ENCODE data around the gene ARFGAP2.
"Not testable (repeated sequence)": the region's sequence is repeated elsewhere in the genome, so short reads cannot be mapped to it uniquely, and the experiment has no call there.

ARFGAP2 gene

GRCh38 chr11:47125083-47125482, 51.6 kb downstream of the ARFGAP2 start:
- no peak for TF ChIP-seq JUND (IDR thresholded peaks at IDR 0.05; ENCODE audit: low read depth)
- no peak for DNase-seq (ENCODE audit: low read depth in 1 of 2, low spot score in 1 of 2)
- in situ Hi-C loops (cut with HindIII; ENCODE audit: low pct_unique_long_range_greater_than_20kb, low sequenced_read_pairs), result no loop called here

GRCh38 chr11:47124675-47125074, 52.0 kb downstream of the ARFGAP2 start:
- no peak for DNase-seq (ENCODE audit: low read depth in 1 of 2, low spot score in 1 of 2)
- in situ Hi-C loops (cut with HindIII; ENCODE audit: low pct_unique_long_range_greater_than_20kb, low sequenced_read_pairs), result no loop called here
- no peak for TF ChIP-seq JUND (IDR thresholded peaks at IDR 0.05; ENCODE audit: low read depth)

GRCh38 chr11:47123094-47123493, 53.6 kb downstream of the ARFGAP2 start:
- in situ Hi-C loops (cut with HindIII; ENCODE audit: low pct_unique_long_range_greater_than_20kb, low sequenced_read_pairs), result no loop called here
- no peak for DNase-seq (ENCODE audit: low read depth in 1 of 2, low spot score in 1 of 2)
- no peak for TF ChIP-seq JUND (IDR thresholded peaks at IDR 0.05; ENCODE audit: low read depth)

DNA sequence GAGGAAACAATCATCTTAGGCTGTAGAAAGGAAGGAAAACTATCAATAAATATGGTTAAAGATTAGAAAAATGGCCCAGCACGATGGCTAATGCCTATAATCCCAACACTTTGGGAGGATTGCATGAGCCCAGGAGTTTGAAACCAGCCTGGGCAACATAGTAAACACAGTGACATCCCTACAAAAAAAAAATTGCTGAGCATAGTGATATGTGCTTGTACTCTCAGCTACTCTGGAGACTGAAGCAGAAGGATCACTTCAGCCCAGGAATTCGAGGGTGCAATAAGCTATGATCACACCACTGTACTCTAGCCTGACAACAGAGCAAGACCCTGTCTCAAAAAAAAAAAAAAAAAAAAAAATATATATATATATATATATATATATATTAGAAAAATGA, 54.9 kb downstream of the ARFGAP2 start:
- no peak for DNase-seq (ENCODE audit: low read depth in 1 of 2, low spot score in 1 of 2)
- in situ Hi-C loops (cut with HindIII; ENCODE audit: low pct_unique_long_range_greater_than_20kb, low sequenced_read_pairs), result no loop called here
- TF ChIP-seq JUND (IDR thresholded peaks at IDR 0.05; ENCODE audit: low read depth), result no peak

- no peak for DNase-seq (ENCODE audit: low read depth in 1 of 2, low spot score in 1 of 2)
- TF ChIP-seq JUND (IDR thresholded peaks at IDR 0.05; ENCODE audit: low read depth), result no peak
- in situ Hi-C loops (cut with HindIII; ENCODE audit: low pct_unique_long_range_greater_than_20kb, low sequenced_read_pairs), result no loop called here
These were observed 55.6 kb downstream of the ARFGAP2 start for GRCh38 chr11:47121056-47121455.

- DNase-seq (ENCODE audit: low read depth in 1 of 2, low spot score in 1 of 2), result peak in 1 of 2 experiments; percentile 87
- in situ Hi-C loops (cut with HindIII; ENCODE audit: low pct_unique_long_range_greater_than_20kb, low sequenced_read_pairs), result not testable (repeated sequence)
These were observed 57.6 kb downstream of the ARFGAP2 start for GRCh38 chr11:47118958-47119688.
